GM19397 (cell line): ENCODE results near the gene NAB1.
A peak's percentile ranks its signal among the peaks of the same experiment; 100 is the strongest.

Experiments
- ATAC-seq: cut with Tn5 transposase; IDR thresholded peaks from one replicate; pipeline ENCODE4 v1.9.1; 2021; ENCODE audit warnings: mild to moderate bottlenecking, moderate library complexity; ENCODE audit not compliant: unreplicated experiment

The NAB1 gene

GRCh38 chr2:190636361-190636760, 12.5 kb upstream of the NAB1 start:
- ATAC-seq: no peak

- no peak for ATAC-seq
These were observed 11.6 kb upstream of the NAB1 start for GRCh38 chr2:190637281-190637734.

DNA sequence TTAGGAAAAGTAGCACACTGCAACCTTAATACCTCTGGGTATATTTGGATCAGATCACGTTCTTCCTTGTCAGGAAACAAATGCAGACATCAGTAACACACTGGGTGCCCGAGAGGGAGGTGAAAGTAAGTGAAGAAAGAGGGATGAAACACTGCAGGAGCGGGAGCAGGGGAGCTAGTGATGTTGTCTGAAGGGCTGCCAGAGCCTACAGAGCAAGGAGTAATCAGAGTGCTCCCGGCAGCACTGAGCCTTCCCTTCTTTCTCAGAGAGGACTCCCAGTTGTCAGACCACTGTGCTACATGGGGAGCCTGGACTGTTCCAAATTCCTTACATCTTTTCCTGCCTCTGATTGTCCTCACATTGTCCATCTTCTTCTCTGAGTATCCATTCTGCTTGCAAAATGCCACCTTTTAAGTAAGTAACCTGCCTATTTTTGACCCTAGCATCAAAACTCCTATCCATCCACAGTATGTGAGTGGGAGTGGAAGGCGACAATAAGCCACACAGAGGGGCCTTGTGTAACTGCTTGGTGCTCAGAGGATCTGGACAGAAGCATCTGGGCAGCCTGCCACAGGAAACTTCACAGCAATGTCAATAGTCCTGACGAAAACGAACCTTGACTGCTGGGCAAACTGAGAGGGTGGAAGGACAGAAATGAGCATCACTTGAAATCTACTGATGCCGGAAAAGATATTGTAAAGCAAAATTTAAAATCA, 10.8 kb upstream of the NAB1 start:
- no peak for ATAC-seq

DNA sequence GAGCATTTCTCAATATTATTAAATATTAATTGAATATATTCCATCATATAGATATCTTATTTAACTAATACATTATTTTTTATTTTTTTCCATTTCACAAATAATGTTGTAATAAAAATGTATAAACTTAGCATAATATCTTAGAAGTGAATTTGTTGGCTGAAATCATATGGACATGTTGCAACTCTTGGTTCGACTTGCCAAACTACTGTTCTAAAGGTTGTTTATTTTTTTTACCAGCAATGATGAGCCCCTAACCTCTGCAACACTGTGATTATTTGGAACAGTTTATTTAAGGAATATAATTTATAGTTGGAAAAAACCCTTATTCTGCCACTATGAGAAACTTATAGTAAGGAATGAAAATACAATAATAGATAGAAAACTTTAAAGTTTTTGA, 8.8 kb upstream of the NAB1 start:
- no peak for ATAC-seq

GRCh38 chr2:190641469-190641868, 7.4 kb upstream of the NAB1 start:
- no peak for ATAC-seq

DNA sequence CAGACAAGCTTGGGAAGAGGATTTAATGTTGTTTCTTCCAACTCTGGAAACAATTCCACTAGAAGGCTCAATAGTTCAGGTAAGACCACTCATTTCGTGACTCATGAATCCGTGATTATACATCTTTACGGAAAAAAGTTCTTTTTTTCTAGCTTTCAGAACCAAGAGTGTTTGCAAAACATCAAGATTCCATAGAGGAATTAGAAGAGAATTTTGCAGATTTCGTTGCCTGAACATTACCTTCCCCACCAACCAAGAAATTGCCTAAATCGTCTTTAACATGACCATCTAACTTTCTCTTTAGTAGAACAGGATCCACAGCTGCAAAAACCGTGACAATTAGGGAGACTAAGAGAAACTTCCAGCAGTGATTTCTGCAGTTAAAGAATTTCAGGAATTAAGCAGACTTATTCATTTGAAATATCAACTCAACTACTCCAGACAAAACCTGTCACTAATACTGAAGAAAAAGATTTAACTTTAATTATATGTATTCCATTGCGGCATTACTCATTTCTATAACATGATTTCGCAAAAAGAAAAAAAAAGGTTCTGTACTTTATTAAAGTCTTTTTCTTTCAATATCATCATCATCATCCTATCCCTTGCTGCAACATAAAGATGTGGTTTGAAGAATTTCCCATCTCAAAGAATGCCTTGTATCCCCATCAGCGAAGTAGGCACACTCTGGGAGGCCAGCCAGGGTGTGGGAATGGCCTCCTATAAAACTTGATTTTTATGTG, 1.9 kb upstream of the NAB1 start:
- ATAC-seq: no peak

- ATAC-seq: peak; percentile 69
These were observed 421 bp upstream of the NAB1 start for GRCh38 chr2:190648289-190649034.

GRCh38 chr2:190649798-190650390, 1.0 kb downstream of the NAB1 start:
- ATAC-seq: no peak

DNA sequence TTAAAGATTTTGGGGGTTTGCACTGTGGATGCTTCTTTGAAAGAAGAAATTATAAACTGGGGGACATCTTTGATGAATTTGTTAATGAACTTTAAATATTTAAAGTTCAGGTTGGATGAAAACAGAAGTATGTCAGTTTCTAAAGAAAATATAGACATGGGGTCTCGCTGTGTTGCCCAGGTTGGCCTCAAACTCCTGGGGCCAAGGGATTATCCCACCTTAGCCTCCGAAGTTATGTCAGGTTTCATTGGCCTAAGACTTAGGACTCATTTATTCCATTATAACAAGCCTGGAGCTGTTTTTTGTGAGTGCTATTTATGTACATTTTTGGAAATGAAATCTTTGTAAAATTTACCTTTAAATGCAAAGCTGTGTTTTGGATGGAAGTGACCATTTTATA, 2.5 kb downstream of the NAB1 start:
- ATAC-seq: no peak

GRCh38 chr2:190653231-190653630, 4.3 kb downstream of the NAB1 start:
- no peak for ATAC-seq

- ATAC-seq: no peak
These were observed 5.0 kb downstream of the NAB1 start for GRCh38 chr2:190653931-190654330.

- ATAC-seq: no peak
These were observed 6.2 kb downstream of the NAB1 start for GRCh38 chr2:190655113-190655512.

DNA sequence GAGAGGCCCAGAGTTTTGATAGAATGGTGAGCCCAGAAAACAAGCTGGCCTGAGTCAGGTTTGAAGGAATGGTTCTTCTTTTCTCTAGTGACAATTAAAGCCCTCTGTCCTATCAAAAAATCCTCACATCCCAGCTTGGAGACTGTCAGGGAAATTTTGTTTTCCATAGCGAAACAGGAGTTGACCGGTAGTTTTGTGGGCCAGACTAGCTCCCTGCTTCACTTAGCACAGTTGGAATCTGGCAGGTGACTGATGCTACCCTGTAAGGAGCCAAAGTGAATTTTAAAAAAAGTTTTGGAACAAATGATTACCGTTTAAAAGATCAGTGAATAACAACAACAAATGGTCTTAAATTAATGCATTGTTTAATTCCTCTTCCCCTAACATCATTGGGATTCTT, 6.7 kb downstream of the NAB1 start:
- ATAC-seq: no peak

DNA sequence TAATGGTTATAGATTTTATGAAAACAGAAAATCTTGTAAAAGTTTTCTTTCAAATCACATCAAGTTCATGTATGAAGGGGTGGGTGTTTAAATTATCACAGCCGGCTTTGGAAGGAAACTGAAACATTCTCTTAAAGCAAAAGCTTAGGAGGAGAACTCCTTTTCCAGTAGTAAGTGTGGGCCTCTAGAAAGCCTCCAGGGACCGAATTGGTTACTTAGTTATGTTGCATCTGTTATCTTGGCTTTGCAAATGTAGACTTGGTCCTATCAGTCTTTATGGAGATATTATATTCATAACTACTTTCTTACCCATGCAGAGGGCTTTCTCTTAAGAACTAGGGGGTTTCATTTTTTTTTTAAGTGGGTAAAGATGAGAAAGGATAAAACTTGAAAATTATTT, 7.4 kb downstream of the NAB1 start:
- ATAC-seq: no peak

GRCh38 chr2:190657474-190658255, 8.8 kb downstream of the NAB1 start:
- no peak for ATAC-seq

DNA sequence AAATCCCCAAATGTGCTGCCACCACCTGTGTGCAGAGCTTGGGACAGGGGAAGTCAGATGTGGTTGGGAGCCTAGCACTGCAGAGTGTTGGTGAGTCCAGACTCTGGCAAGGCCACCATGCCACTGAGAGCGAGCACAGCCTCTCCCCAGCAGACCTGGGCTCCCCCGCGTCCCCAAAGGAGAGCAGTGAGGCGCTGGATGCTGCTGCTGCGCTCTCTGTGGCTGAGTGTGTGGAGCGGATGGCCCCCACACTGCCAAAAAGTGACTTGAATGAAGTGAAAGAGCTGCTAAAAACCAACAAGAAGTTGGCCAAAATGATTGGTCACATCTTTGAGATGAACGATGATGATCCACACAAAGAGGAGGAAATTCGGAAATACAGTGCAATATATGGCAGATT, 10.7 kb downstream of the NAB1 start:
- no peak for ATAC-seq

- ATAC-seq: no peak
These were observed 13.9 kb downstream of the NAB1 start for GRCh38 chr2:190662754-190663153.

GRCh38 chr2:190663348-190663747, 14.5 kb downstream of the NAB1 start:
- no peak for ATAC-seq

GRCh38 chr2:190663839-190664238, 15.0 kb downstream of the NAB1 start:
- no peak for ATAC-seq

GRCh38 chr2:190664240-190664639, 15.4 kb downstream of the NAB1 start:
- ATAC-seq: no peak

DNA sequence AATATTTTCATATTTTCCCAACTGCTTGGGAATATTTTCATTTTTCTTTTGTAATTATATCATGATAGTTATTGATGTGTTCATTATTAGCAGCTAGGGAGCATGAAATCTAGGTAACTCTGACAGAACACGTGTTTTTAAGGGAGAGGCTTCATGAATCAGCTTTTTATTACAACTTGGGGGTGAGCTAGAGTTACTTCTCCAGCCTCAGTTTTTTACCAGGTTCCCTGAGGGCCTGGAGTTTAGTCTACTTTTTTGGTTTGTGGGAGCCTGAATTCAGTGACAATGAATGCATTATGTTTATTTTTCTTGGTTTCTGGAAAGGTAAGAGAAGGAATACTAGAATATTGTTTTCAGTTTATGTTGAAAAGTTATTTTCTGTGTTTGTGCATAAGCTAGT, 18.0 kb downstream of the NAB1 start:
- ATAC-seq: no peak
